Stimulated activated CD8-positive, alpha-beta memory T cell treated with anti-CD3 and anti-CD28 coated beads, Interleukin-12 subunit alpha, Interleukin-12 subunit beta, amount 100 ng/mL, for 24 hours (primary cell): ENCODE data around the gene CCDC117.

ENCODE experiments used
- DNase-seq: peaks from one replicate; pipeline ENCODE4 v3.0.0-alpha.2; 2020; ENCODE audit errors: extremely low read depth

The CCDC117 gene

GRCh38 chr22:28829358-28830181, 57.1 kb downstream of the CCDC117 start:
- peak; percentile 28 for DNase-seq

- no peak for DNase-seq
Measured at GRCh38 chr22:28830441-28830840, 57.9 kb downstream of the CCDC117 start.

- no peak for DNase-seq
Measured at GRCh38 chr22:28831140-28832072, 58.9 kb downstream of the CCDC117 start.

DNA sequence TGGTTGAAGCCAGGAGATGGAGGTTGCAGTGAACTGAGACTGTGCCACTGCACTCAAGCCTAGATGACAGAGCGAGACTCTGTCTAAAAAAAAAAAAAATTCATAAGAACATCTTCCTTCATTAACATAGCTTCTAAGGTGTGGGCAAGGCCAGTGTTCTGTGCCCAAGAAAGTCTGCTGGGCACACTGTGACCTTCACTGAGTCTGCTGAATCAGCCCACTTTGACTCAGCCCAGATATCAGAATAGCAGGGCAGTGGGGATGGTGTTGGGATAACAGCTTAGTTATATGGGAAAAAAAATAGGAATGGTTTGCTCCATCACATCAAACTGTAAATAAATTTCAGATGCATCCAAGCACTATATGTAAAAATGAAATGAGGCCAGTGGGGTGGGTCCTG, 60.2 kb downstream of the CCDC117 start:
- no peak for DNase-seq

GRCh38 chr22:28833276-28833923, 60.9 kb downstream of the CCDC117 start:
- DNase-seq = no peak

DNA sequence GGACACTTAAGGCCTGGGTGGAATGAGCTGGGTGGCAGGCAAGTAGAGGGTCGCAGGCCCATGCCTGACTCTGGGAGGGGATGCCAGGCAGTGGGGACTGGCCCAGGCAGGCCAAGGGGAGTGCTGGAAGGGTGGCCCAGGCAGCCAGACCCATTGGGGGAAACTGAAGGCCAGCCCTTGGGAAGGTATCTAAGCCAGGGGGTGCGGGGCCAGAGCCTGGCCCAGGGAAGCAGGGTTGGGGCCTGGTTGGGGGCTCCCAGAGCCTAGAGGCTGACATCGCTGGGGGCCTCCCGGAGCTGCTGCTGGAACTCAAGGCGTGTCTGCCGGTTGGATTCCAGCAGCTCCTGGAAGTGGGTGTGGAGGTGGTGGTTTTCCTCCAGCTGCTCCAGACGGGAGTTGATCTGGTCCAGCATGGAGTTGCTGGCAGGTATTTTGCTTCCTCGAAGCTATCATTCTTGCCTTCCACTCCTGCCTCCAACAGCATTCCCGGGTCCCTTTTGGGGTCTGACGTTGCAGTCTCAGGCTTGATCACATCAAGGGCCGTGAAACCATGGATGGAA, 63.2 kb downstream of the CCDC117 start:
- no peak for DNase-seq

- no peak for DNase-seq
Measured at GRCh38 chr22:28837640-28838039, 65.1 kb downstream of the CCDC117 start.
